ENCODE measurements around the gene LURAP1L. TPM values are rescaled to one million over a fixed set of nuclear protein-coding genes. Genes with fewer than 3 reads are reported as not detected.

LURAP1L gene
- total RNA-seq, 2 donors from 2014 or later, result 0.24 to 1.3 TPM

DNA sequence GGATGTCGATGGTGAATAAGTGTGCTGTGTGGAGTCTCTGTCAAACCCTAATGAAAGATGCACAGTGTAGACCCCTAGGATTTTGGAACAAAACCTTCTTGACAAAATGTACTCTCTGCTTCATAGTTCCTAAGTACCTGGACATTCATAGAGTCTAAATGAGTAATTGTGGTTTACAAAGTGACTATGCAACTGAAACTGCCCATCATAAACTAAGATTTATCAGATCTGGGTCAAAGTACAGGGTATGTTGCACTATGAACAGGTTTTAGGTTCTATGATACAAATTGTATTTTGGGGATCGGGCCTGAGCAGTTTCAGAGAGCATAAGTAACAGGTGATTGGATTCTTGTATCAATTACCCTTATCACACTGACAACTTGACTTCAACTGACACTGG lies 79.4 kb downstream of the LURAP1L start:
- Mint-ChIP-seq H3K4me3 (no peak overlapping the region), H3K4me1 (peaks cover 6% of the 10 kb centered on the region), H3K9me3 (no peaks in the 10 kb centered on the region), H3K27ac (no peak overlapping the region), H3K27me3 (ENCODE audit: insufficient read depth) (no peaks in the 10 kb centered on the region), H3K36me3 (ENCODE audit: low read depth) (no peaks in the 10 kb centered on the region)
- Histone ChIP-seq H3K9me3 (ENCODE audit: control insufficient read depth, low read length) (no peaks in the 10 kb centered on the region), H3K27ac (ENCODE audit: low read depth, low read length) (no peak overlapping the region), H3K4me1 (ENCODE audit: control insufficient read depth, insufficient read depth, low read length) (no peaks in the 10 kb centered on the region), H3K9ac (ENCODE audit: extremely low read depth, low read length, poor library complexity, severe bottlenecking) (no peak overlapping the region), H3K4me3 (ENCODE audit: low read length) (no peak overlapping the region), H3K36me3 (ENCODE audit: control insufficient read depth, insufficient read depth, low read length) (no peaks in the 10 kb centered on the region), H3K27me3 (ENCODE audit: control insufficient read depth, insufficient read depth, low read length, poor library complexity, severe bottlenecking) (no peaks in the 10 kb centered on the region)
- TF ChIP-seq CTCF (conservative IDR thresholded peaks at IDR 0.05), result no peak
- 86 to 100% methylated on average over 1 to 2 of the region's 2 CpGs for WGBS, 2 experiments (ENCODE audit: insufficient coverage in 1 of 2, insufficient read length in 1 of 2)
- DNase-seq, result no peak

- Histone ChIP-seq H3K36me3 (ENCODE audit: control insufficient read depth, insufficient read depth, low read length) (no peaks in the 10 kb centered on the region), H3K9ac (ENCODE audit: extremely low read depth, low read length, poor library complexity, severe bottlenecking) (no peak overlapping the region), H3K4me1 (ENCODE audit: control insufficient read depth, insufficient read depth, low read length) (no peaks in the 10 kb centered on the region), H3K27me3 (ENCODE audit: control insufficient read depth, insufficient read depth, low read length, poor library complexity, severe bottlenecking) (no peaks in the 10 kb centered on the region), H3K4me3 (ENCODE audit: low read length) (no peak overlapping the region), H3K9me3 (ENCODE audit: control insufficient read depth, low read length) (no peaks in the 10 kb centered on the region), H3K27ac (ENCODE audit: low read depth, low read length) (no peak overlapping the region)
- Mint-ChIP-seq H3K9me3 (no peaks in the 10 kb centered on the region), H3K27me3 (ENCODE audit: insufficient read depth) (no peaks in the 10 kb centered on the region), H3K36me3 (ENCODE audit: low read depth) (no peaks in the 10 kb centered on the region), H3K27ac (no peak overlapping the region), H3K4me3 (no peak overlapping the region), H3K4me1 (peaks cover 6% of the 10 kb centered on the region)
- DNase-seq, result no peak
- TF ChIP-seq CTCF (conservative IDR thresholded peaks at IDR 0.05), result no peak
- 85 to 94% methylated on average over 3 to 4 of the region's 4 CpGs for WGBS, 2 experiments (ENCODE audit: insufficient coverage in 1 of 2, insufficient read length in 1 of 2)
These were observed 80.2 kb downstream of the LURAP1L start for GRCh38 chr9:12855066-12855465.

DNA sequence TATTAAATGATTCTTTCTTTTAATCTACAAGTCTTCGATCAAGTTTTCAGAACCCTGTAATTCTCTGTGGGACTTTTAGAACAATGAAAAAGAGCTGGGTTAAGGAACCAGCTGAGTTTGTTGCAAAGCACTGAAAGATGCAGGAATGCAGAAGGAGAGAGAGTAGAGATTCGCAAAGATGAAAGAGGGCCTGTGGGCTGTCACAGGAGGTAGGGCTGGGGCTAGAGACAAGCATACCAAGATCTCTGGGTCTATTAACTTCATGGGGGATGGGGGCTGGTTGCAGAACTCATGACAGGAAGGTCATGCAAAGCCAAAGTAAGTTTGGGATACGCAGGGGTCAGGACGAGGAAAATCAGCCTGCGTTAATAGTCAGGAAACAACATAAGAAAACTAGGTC lies 81.8 kb downstream of the LURAP1L start:
- H3K4me1 ChIP-seq (ENCODE audit: control insufficient read depth, insufficient read depth, low read length), result peaks cover 2% of the 10 kb centered on the region
- Mint-ChIP-seq H3K4me1 (peaks cover 6% of the 10 kb centered on the region), H3K27ac (no peak overlapping the region), H3K9me3 (no peaks in the 10 kb centered on the region), H3K27me3 (ENCODE audit: insufficient read depth) (no peaks in the 10 kb centered on the region), H3K4me3 (no peak overlapping the region), H3K36me3 (ENCODE audit: low read depth) (no peaks in the 10 kb centered on the region)
- H3K9ac ChIP-seq (ENCODE audit: extremely low read depth, low read length, poor library complexity, severe bottlenecking), result no peak overlapping the region
- peak; percentile 69 for DNase-seq
- no peak overlapping the region for H3K27ac ChIP-seq (ENCODE audit: low read depth, low read length)
- H3K4me3 ChIP-seq (ENCODE audit: low read length), result no peak overlapping the region
- H3K27me3 ChIP-seq (ENCODE audit: control insufficient read depth, insufficient read depth, low read length, poor library complexity, severe bottlenecking), result no peaks in the 10 kb centered on the region
- no peak for TF ChIP-seq CTCF (conservative IDR thresholded peaks at IDR 0.05)
- no peaks in the 10 kb centered on the region for H3K36me3 ChIP-seq (ENCODE audit: control insufficient read depth, insufficient read depth, low read length)
- H3K9me3 ChIP-seq (ENCODE audit: control insufficient read depth, low read length), result no peaks in the 10 kb centered on the region
- 54 to 65% methylated on average over 5 of the region's 5 CpGs for WGBS, 2 experiments (ENCODE audit: insufficient coverage in 1 of 2, insufficient read length in 1 of 2)

Measured in endodermal cell (in vitro differentiated cells).